Heart left ventricle (tissue), 16 donors: ENCODE measurements around the gene RELT. TPM values are rescaled to one million over a fixed set of nuclear protein-coding genes. Genes with fewer than 3 reads are reported as not detected.

Experiments used
- ATAC-seq, 4 donors: fragments of 200-7000 bp; cut with Tn5 transposase; one replicate each; pipeline ENCODE4 v1.9.1; 2020 to 2022; ENCODE audit warnings: moderate library complexity in 4 of 4, mild to moderate bottlenecking in 3 of 4, moderate number of reproducible peaks in 1 of 4
- DNase-seq, 5 donors: peaks; one replicate each; pipeline ENCODE4 v3.0.0-alpha.2; 2020
- H3K27ac ChIP-seq, 12 donors: fragments of 200-600 bp; sonication (generic) in 4 of 12; one replicate each; pipeline versions ENCODE4 v1.5.0 to v1.8.0; 2016 to 2022; ENCODE audit warnings: mild to moderate bottlenecking in 2 of 12
- H3K27me3 ChIP-seq, 9 donors: fragments of 200-600 bp; sonication (generic) in 2 of 9; one replicate each; pipeline versions ENCODE4 v1.5.1 to v1.8.0; 2016 to 2022; ENCODE audit warnings: mild to moderate bottlenecking in 3 of 9
- H3K36me3 ChIP-seq, 9 donors: fragments of 200-600 bp; sonication (generic) in 2 of 9; one replicate each; pipeline versions ENCODE4 v1.5.0 to v1.8.0; 2018 to 2022; ENCODE audit warnings: mild to moderate bottlenecking in 2 of 9
- H3K4me1 ChIP-seq, 12 donors: fragments of 200-600 bp; sonication (generic) in 4 of 12; one replicate each; pipeline versions ENCODE4 v1.5.0 to v1.8.0; 2016 to 2022; ENCODE audit warnings: mild to moderate bottlenecking in 3 of 12
- H3K4me3 ChIP-seq, 12 donors: fragments of 200-600 bp; sonication (generic) in 4 of 12; one replicate each; pipeline versions ENCODE4 v1.5.0 to v1.8.0; 2017 to 2022; ENCODE audit warnings: mild to moderate bottlenecking in 9 of 12, moderate library complexity in 4 of 12
- H3K9me3 ChIP-seq, 12 donors: fragments of 200-600 bp; sonication (generic) in 4 of 12; one replicate each; pipeline versions ENCODE4 v1.5.0 to v1.8.0; 2016 to 2022; ENCODE audit warnings: mild to moderate bottlenecking in 1 of 12
- POLR2A ChIP-seq, 2 donors: fragments of 450-650 bp; IDR thresholded peaks; one replicate each; pipeline ENCODE4 v1.6.1; 2017; ENCODE audit warnings: antibody characterized with exemption in 2 of 2, mild to moderate bottlenecking in 2 of 2, moderate library complexity in 2 of 2
- WGBS, 4 donors: extraction: QIAGEN DNeasy Blood & Tissue Kit in 2 of 4; methylation state at CpG; one replicate each; pipeline versions ENCODE4 v1.1.5 to v1.1.7; 2013 to 2018; 5-methylcytosine and 5-hydroxymethylcytosine counted together
- intact Hi-C, 10 donors: fragments of 100-400 bp; cut with DNase I; formaldehyde crosslinking; loops; one replicate each; pipeline versions ENCODE4 v1.11.1 to v1.14.2; 2022
- polyA plus RNA-seq, 2 donors: library from polyadenylated mRNA; stranded (reverse); fragments of 200-250 nt; gene quantifications; one replicate each; pipeline ENCODE4 v1.2.3, GENCODE V29; 2013
- total RNA-seq, 9 donors: library from RNA; depleted of rRNA in 2 of 9; stranded (reverse); fragments of >200 nt in 2 of 9; fragmentation: NEBNext Ultra II Directional in 3 of 9; extraction: Animal tissue kit (Norgen Biotek cat#: 25700) in 3 of 9; gene quantifications; one replicate each; pipeline versions ENCODE4 v1.1.0 to v1.2.4, GENCODE V29; 2016 to 2023
- TF ChIP-seq, protein P1 (sequence below), 12 donors: fragments of 200-600 bp; sonication (generic) in 4 of 12; IDR thresholded peaks; one replicate each; pipeline versions ENCODE4 v1.5.0 to v1.8.0; 2018 to 2022; ENCODE audit warnings: antibody characterized with exemption in 12 of 12, mild to moderate bottlenecking in 5 of 12
- donor health status: ischemic (EF 13 %, LVEDD 7.1; RV severe dilation, severe dysfunction).
- donor health status: healthy with polysubstance abuse.
- donor health status: DM: no; HTN: yes; CAD: no.
- donor health status: DM: no; HTN: no; CAD: no.
- donor health status: ischemic (EF 25% LVEDD 6.9; RV normal size, moderate dysfunction).
- donor health status: ischemic (EF 25% LVEDD 5.7; RV mildly dilated, moderate dysfunction).
- donor health status: healthy.
- donor health status: DM: yes; HTN: yes; CAD: no.
- donor health status: ischemic (EF 35%, LVEDD 5.7; RV mildly dilated, moderate dysfunction).
- donor health status: nonischemic (EF 11% LVEDD 7.7; RV severe dilation, severe dysfunction).
- donor health status: DM: yes; HTN: yes; CAD: no.
- donor health status: PGD.
- donor health status: ischemic (EF 29% LVEDD 5.4; RV normal size, mild dysfunction).
- donor health status: nonischemic (EF 23%, LVEDD 6.1; RV moderate dilation, normal function).

Gene RELT
- total and polyA plus RNA-seq, 11 donors, result 1.0 to 13.9 (median 2.6) TPM

DNA sequence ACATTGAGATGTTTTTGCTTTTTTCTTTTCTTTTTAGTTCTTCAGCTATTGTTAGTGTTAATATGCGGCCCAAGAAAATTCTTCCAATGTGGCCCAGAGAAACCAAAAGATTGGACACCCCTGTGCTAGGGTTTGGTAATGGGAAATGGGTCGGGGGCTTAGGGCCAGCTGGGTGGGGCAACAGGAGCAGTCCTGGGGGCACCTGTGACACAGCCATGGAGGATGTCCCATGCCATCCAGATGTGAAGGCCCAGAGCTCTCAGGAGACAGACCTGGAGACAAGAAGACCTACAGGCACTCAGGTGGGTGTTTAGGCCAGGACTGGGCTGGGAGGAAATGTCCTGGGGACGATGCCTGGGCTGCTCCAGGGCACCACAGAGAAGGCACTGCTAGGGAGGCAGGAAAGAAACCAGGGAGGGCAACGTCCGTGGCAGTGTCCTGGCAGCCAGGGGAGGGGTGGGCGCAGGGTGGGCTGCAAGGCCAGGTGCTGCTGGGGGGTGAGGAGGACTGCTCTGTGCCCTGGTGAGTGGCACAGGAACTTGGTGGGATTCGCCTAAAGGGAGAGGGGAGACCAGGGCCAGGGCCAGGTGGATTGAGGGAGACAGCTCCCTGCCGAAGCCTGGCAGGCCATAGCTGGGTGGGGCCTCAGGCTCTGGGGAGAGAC, 21.4 kb downstream of the RELT start:
- H3K27me3 ChIP-seq, result no peaks in the 10 kb centered on the region
- peaks cover 0 to 63% (median 0%) of the 10 kb centered on the region in 9 donors for H3K36me3 ChIP-seq
- intact Hi-C loops, result loop anchor here in 1 of 10 donors (5.0 kb wide), 1 partner anchor 90 kb away; the partner anchor contains the start of gene ARHGEF17
- peaks cover 0 to 41% (median 17%) of the 10 kb centered on the region in 12 donors for H3K4me1 ChIP-seq
- no peak overlapping the region for H3K4me3 ChIP-seq
- TF ChIP-seq, protein P1, sequence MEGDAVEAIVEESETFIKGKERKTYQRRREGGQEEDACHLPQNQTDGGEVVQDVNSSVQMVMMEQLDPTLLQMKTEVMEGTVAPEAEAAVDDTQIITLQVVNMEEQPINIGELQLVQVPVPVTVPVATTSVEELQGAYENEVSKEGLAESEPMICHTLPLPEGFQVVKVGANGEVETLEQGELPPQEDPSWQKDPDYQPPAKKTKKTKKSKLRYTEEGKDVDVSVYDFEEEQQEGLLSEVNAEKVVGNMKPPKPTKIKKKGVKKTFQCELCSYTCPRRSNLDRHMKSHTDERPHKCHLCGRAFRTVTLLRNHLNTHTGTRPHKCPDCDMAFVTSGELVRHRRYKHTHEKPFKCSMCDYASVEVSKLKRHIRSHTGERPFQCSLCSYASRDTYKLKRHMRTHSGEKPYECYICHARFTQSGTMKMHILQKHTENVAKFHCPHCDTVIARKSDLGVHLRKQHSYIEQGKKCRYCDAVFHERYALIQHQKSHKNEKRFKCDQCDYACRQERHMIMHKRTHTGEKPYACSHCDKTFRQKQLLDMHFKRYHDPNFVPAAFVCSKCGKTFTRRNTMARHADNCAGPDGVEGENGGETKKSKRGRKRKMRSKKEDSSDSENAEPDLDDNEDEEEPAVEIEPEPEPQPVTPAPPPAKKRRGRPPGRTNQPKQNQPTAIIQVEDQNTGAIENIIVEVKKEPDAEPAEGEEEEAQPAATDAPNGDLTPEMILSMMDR (IDR thresholded peaks at IDR 0.05), result no peak
- TF ChIP-seq POLR2A (IDR thresholded peaks at IDR 0.05), result no peak
- 91 to 94% (median 93%) methylated on average over 8 of the region's 8 CpGs for WGBS, 4 donors
- H3K9me3 ChIP-seq, result no peaks in the 10 kb centered on the region
- DNase-seq, result no peak
- H3K27ac ChIP-seq, result no peak overlapping the region
- no peak for ATAC-seq

DNA sequence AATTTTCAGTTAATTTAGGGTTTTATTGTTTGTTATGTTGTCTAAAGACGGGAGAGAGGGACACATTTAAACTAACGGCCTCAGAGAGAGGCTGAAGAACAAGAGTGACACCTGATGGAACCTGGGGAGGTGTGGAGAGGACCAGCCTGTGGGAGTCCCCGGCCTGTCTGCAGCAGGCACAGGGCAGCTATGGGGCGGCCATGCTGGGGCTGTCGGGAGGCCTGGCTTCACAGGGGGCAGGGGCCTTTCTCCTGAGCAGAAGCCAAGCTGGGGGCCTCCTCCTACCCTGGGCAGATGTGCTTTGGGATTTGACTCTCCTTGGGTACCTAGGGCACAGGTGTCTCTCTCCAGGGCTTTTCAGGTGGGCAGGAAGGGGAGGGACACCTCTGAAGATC, 21.9 kb downstream of the RELT start:
- H3K4me1 ChIP-seq, result peaks cover 0 to 35% (median 15%) of the 10 kb centered on the region in 12 donors
- DNase-seq (peak in 1 of 5 donors; percentile 7), ATAC-seq (no peak)
- H3K4me3 ChIP-seq, result no peak overlapping the region
- 85 to 90% (median 86%) methylated on average over 5 of the region's 5 CpGs for WGBS, 4 donors
- peaks cover 0 to 63% (median 0%) of the 10 kb centered on the region in 9 donors for H3K36me3 ChIP-seq
- intact Hi-C loops, result loop anchor here in 1 of 10 donors (5.0 kb wide), 1 partner anchor 91 kb away; the partner anchor contains the start of gene ARHGEF17
- H3K9me3 ChIP-seq, result no peaks in the 10 kb centered on the region
- no peaks in the 10 kb centered on the region for H3K27me3 ChIP-seq
- no peak overlapping the region for H3K27ac ChIP-seq
- TF ChIP-seq, protein P1 (IDR thresholded peaks at IDR 0.05), result no peak
- no peak for TF ChIP-seq POLR2A (IDR thresholded peaks at IDR 0.05)

DNA sequence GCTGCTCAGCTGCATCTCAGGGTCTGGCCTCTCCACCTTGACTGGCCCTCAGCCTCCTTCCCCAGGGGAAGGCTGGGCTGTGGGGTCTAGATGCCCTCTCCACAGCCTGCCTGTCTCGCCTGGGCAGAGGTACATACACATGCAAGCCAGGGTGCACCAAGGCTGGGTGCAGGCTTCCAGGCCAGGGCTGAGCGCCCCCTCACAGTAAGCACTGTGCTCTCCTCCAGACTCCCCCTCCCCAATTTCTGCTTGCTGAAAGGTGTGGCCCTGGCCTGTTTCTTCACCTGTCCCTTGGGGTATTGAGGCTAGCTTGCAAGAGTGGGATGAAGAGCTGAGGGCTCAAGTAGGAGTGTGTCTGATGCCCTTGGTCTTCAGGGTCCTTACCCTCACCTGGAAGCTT, 22.5 kb downstream of the RELT start:
- WGBS, 4 donors, result 95 to 100% (median 99%) methylated on average over 1 to 2 of the region's 2 CpGs
- intact Hi-C loops, result loop anchor here in 1 of 10 donors (5.0 kb wide), 1 partner anchor 91 kb away; the partner anchor contains the start of gene ARHGEF17
- ATAC-seq (no peak), DNase-seq (peak in 1 of 5 donors; percentile 7)
- Histone ChIP-seq H3K27ac (peak overlapping the region in 8 of 12 donors; percentile 23 to 65 (median 46)), H3K9me3 (no peaks in the 10 kb centered on the region), H3K36me3 (peaks cover 0 to 59% (median 0%) of the 10 kb centered on the region in 9 donors), H3K4me3 (no peak overlapping the region), H3K4me1 (peaks cover 0 to 32% (median 14%) of the 10 kb centered on the region in 12 donors), H3K27me3 (no peaks in the 10 kb centered on the region)
- TF ChIP-seq, protein P1 (IDR thresholded peaks at IDR 0.05), result no peak
- no peak for TF ChIP-seq POLR2A (IDR thresholded peaks at IDR 0.05)

- intact Hi-C loops, result loop anchor here in 1 of 10 donors (5.0 kb wide), 1 partner anchor 92 kb away; the partner anchor contains the start of gene ARHGEF17
- H3K27me3 ChIP-seq, result no peaks in the 10 kb centered on the region
- peaks cover 0 to 54% (median 0%) of the 10 kb centered on the region in 9 donors for H3K36me3 ChIP-seq
- ATAC-seq (peak; percentile 28 to 65 (median 46)), DNase-seq (peak in 3 of 5 donors; percentile 51 to 65 (median 64))
- H3K9me3 ChIP-seq, result no peaks in the 10 kb centered on the region
- peaks cover 0 to 34% (median 18%) of the 10 kb centered on the region in 12 donors for H3K4me1 ChIP-seq
- WGBS, 4 donors, result 45 to 67% (median 51%) methylated on average over 4 to 6 of the region's 6 CpGs
- no peak overlapping the region for H3K4me3 ChIP-seq
- no peak for TF ChIP-seq POLR2A (IDR thresholded peaks at IDR 0.05)
- TF ChIP-seq, protein P1 (IDR thresholded peaks at IDR 0.05), result no peak
- peak overlapping the region in 11 of 12 donors; percentile 11 to 70 (median 54) for H3K27ac ChIP-seq
Measured at GRCh38 chr11:73399159-73399590, 23.0 kb downstream of the RELT start.
